Prostate gland (tissue), 2 donors: ENCODE data around the gene DOLK. TPM values are rescaled to one million over a fixed set of nuclear protein-coding genes. Genes with fewer than 3 reads are reported as not detected.
A peak's percentile ranks its signal among the peaks of the same experiment; 100 is the strongest.
"Not testable (repeated sequence)": the region's sequence is repeated elsewhere in the genome, so short reads cannot be mapped to it uniquely, and the experiment has no call there.

Source experiments
- DNase-seq: peaks from one replicate; pipeline ENCODE4 v3.0.0-alpha.2; 2019; ENCODE audit warnings: low spot score
- H3K27ac ChIP-seq, 2 donors: fragments of 200-600 bp; sonication (generic); 2 replicates each; pipeline ENCODE4 v1.5.1; 2017 to 2019
- H3K27me3 ChIP-seq: fragments of 200-600 bp; sonication (generic); replicated peaks from 2 replicates; pipeline ENCODE4 v1.5.1; 2019; ENCODE audit not compliant: insufficient read depth
- H3K36me3 ChIP-seq, 2 donors: fragments of 200-600 bp; sonication (generic); 1 replicate in 1 of 2; 2 replicates in 1 of 2; pipeline versions ENCODE4 v1.5.1 to v1.8.1; 2017 to 2019
- H3K4me1 ChIP-seq: fragments of 200-600 bp; sonication (generic); replicated peaks from 2 replicates; pipeline ENCODE4 v1.5.1; 2019
- H3K4me3 ChIP-seq, 2 donors: fragments of 200-600 bp; sonication (generic); 2 replicates each; pipeline ENCODE4 v1.5.1; 2017 to 2019
- H3K9me3 ChIP-seq: fragments of 200-600 bp; sonication (generic); 2 replicates; pipeline ENCODE4 v1.5.1; 2017
- POLR2A ChIP-seq: fragments of 450-650 bp; IDR thresholded peaks from one replicate; pipeline ENCODE4 v1.6.1; 2016; ENCODE audit warnings: antibody characterized with exemption, mild to moderate bottlenecking
- POLR2AphosphoS5 ChIP-seq: sonication (generic); formaldehyde crosslinking; IDR thresholded peaks from one replicate; pipeline ENCODE4 v1.6.1; 2017; ENCODE audit warnings: antibody characterized with exemption
- WGBS: methylation state at CpG from one replicate; pipeline ENCODE4 v1.1.5; 2018; 5-methylcytosine and 5-hydroxymethylcytosine counted together
- intact Hi-C: fragments of 100-400 bp; cut with DNase I; formaldehyde crosslinking; loops from one replicate; pipeline ENCODE4 v1.14.2; 2022
- total RNA-seq, 2 donors: library from RNA; depleted of rRNA; stranded (reverse); fragments of >200 nt; gene quantifications; one replicate each; pipeline ENCODE4 v1.1.0, GENCODE V29; 2016
- TF ChIP-seq, protein P1 (sequence below), 4 experiments: fragments of 200-600 bp in 2 of 4; fragments of 450-650 bp in 2 of 4; sonication (generic) in 2 of 4; IDR thresholded peaks; 1 replicate in 3 of 4; 2 replicates in 1 of 4; pipeline ENCODE4 v1.5.1; 2016 to 2019; ENCODE audit warnings: antibody characterized with exemption in 4 of 4, mild to moderate bottlenecking in 2 of 4, moderate library complexity in 2 of 4

DOLK gene
- total RNA-seq, 2 donors from 2014 or later = 26.6 to 27.3 TPM

DNA sequence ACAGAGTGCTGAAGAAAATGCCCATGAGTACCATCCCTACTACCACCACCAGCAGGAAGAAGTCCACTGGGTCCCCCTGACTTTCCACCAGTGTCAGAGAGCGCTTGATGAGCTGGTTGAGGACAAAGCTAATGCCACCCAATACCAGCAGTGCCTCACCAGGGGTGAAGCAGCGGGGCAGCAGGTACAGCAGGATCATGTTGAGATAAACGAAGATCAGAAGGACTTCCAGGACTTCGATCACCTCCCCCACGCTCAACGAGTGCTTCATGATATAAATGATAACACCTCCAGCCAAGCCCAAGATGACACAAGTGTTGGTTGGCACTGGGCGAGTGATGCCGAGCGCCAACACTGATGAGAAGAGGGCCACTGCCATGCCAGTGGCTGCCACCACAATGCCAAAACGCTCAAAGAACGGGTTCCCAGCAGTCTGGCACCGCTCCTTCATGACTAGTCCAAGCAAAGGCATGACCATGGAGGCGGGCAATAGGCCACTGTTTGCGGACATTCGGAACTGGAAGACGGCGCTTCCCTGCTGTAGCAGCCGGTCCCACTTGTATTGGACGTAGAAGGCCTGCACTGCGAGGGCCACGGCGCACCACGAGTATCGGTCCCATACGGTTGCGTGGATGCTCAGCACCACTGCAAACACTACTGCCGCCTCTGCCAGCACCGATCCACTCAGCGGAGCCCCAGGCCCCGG, 679 bp downstream of the DOLK start:
- Histone ChIP-seq H3K9me3 (no peaks in the 10 kb centered on the region), H3K27me3 (no peaks in the 10 kb centered on the region), H3K4me3 (peak overlapping the region; percentile 81 to 95), H3K27ac (peak overlapping the region; percentile 91 to 94), H3K4me1 (peaks cover 5% of the 10 kb centered on the region), H3K36me3 (no peaks in the 10 kb centered on the region)
- peak; percentile 17 for DNase-seq
- intact Hi-C loops = no loop called here
- WGBS = 19% methylated on average over 27 of the region's 30 CpGs
- TF ChIP-seq POLR2A (no peak), POLR2AphosphoS5 (no peak)
- TF ChIP-seq, protein P1, sequence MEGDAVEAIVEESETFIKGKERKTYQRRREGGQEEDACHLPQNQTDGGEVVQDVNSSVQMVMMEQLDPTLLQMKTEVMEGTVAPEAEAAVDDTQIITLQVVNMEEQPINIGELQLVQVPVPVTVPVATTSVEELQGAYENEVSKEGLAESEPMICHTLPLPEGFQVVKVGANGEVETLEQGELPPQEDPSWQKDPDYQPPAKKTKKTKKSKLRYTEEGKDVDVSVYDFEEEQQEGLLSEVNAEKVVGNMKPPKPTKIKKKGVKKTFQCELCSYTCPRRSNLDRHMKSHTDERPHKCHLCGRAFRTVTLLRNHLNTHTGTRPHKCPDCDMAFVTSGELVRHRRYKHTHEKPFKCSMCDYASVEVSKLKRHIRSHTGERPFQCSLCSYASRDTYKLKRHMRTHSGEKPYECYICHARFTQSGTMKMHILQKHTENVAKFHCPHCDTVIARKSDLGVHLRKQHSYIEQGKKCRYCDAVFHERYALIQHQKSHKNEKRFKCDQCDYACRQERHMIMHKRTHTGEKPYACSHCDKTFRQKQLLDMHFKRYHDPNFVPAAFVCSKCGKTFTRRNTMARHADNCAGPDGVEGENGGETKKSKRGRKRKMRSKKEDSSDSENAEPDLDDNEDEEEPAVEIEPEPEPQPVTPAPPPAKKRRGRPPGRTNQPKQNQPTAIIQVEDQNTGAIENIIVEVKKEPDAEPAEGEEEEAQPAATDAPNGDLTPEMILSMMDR (IDR thresholded peaks at IDR 0.05) = no peak

DNA sequence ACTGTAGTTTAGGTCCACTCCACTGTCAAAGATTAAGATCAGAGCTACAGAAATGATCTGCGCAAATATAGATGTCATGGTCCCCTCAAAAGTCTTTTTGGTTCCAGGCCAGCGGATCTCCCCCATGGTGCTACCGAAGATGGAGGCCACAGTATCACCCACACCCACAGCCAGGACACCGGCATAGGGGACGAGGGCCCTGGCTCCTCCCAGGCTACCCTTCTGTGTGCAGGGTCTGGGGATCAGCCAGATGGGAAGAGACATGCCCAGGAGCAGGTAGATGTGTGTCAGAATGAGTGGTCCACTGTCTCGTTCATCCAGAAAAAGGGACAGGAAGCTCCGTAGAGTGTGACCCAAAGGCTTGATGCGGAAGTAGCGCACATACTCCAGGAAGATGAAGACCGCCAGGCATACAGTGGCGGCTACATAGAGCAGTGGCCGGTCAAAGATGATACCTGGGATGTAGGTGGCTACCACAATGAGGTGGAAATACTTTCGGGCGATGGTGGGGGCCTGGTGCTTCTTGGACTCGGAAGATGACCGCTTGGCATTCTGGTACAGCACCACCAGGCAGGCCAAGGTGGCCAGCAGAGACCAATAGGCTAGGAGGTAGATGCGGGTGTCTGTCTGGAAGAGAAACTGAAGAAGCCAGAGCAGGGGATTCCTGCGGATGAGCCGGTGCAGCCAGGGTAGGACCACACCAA, 1.5 kb downstream of the DOLK start:
- H3K4me1 ChIP-seq = peaks cover 5% of the 10 kb centered on the region
- no peak for TF ChIP-seq POLR2AphosphoS5
- TF ChIP-seq POLR2A = no peak
- TF ChIP-seq, protein P1 (IDR thresholded peaks at IDR 0.05) = no peak
- intact Hi-C loops = no loop called here
- no peaks in the 10 kb centered on the region for H3K27me3 ChIP-seq
- no peaks in the 10 kb centered on the region for H3K9me3 ChIP-seq
- H3K36me3 ChIP-seq = no peaks in the 10 kb centered on the region
- no peak overlapping the region for H3K4me3 ChIP-seq
- H3K27ac ChIP-seq = no peak overlapping the region
- 95% methylated on average over 19 of the region's 19 CpGs for WGBS
- DNase-seq = no peak

DNA sequence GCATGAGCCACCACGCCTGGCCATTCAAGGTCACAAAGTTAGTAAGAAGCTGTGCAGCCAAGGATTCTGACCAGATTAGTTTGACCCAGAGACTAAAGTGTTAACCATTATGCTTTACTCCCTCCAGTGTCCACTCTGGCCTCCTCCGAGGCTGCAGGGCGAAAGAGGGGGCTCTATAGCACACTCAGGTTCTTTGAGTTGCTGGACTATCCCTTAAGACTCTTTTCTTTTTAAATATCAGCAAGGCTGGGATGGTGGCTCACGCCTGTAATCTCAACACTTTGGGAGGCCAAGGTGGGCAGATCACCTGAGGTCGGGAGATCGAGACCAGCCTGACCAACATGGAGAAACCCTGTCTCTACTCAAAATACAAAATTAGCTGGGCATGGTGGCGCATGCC, 2.4 kb downstream of the DOLK start:
- H3K9me3 ChIP-seq, H3K27ac ChIP-seq, H3K36me3 ChIP-seq, H3K27me3 ChIP-seq, H3K4me1 ChIP-seq, H3K4me3 ChIP-seq, intact Hi-C loops, DNase-seq: not testable (repeated sequence)
- WGBS = 88% methylated on average over 7 of the region's 7 CpGs

DNA sequence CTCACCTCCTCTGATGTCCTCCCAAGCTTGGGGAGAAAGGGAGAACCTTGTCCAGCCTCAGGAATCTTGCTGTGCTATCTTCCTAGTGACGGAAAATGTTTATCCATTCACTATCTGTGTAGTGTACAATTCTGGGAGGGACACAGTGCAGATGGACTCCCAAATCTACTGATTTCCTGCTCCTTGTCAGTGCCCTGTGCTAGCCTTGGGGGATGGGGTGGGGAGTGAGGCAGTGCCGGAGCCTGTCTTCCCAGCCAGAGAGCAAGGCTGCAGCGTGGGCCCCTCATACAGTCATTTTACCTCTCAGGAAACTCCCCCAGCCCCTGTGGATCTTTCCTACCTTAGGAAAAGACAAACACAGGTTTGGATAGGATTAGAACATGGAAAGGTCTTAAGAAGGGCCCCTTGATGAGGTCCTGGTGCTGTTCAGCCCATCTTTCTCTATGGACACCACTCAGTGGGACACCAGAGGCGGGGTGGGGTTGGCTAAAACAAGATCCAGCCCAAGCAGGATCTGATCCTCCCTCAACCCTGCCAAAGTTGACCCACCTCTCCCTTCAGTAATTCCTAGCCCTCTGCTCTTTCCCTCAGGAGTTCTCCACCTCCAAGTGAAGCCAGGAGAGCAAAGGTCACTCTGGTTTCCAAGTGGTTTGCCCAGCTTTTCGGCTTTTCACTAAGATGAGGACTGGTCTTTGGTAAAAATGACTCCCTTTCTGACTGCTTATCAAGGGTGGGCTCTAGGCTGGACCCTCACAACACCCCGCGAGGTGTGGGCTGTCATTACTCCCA, 3.4 kb downstream of the DOLK start:
- H3K27me3 ChIP-seq = no peaks in the 10 kb centered on the region
- 87% methylated on average over 7 of the region's 7 CpGs for WGBS
- no peak overlapping the region for H3K27ac ChIP-seq
- H3K4me1 ChIP-seq = peaks cover 5% of the 10 kb centered on the region
- no peak overlapping the region for H3K4me3 ChIP-seq
- DNase-seq = no peak
- no peak for TF ChIP-seq POLR2A
- TF ChIP-seq POLR2AphosphoS5 = no peak
- TF ChIP-seq, protein P1 (IDR thresholded peaks at IDR 0.05) = no peak
- intact Hi-C loops = no loop called here
- H3K36me3 ChIP-seq = no peaks in the 10 kb centered on the region
- H3K9me3 ChIP-seq = no peaks in the 10 kb centered on the region

DNA sequence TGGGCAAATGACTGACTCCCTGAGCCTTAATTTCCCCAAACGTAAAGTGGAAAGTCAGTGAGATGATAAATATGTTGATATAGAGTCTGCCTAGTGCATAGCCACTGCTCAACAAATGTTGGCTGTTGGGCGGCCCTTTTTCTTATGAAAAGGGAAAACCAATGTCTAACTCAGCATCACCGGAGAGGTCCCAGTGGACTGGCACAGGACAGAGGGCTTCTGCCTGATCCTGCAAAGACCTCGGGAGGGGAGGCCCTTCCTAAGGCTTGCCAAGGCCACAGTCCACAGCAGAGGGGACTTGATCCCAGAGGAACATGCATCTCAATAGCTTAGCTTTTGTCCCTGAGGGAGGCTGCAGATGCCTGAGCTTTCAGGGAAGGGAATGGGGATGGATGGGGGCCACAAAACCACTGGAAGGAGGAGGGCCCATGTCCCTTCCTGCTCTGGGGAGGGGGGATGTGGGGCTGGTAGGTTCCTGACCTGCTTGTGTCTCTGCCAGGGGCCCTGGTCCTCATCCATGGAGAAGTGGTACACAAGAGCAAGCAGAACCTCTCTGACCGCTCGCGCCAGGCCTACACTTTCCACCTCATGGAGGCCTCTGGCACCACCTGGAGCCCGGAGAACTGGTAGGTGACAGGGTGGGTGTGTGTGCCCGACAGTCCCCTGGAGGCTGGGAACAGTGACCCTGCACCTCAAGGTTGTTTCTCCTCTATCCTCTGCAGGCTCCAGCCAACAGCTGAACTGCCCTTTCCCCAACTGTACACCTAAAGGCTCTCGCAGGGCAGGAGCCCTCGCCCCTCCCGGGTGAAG, 6.3 kb downstream of the DOLK start:
- Histone ChIP-seq H3K27ac (no peak overlapping the region), H3K4me3 (no peak overlapping the region), H3K9me3 (no peaks in the 10 kb centered on the region), H3K4me1 (no peaks in the 10 kb centered on the region), H3K36me3 (no peaks in the 10 kb centered on the region), H3K27me3 (no peaks in the 10 kb centered on the region)
- no peak for TF ChIP-seq POLR2AphosphoS5
- no peak for TF ChIP-seq POLR2A
- TF ChIP-seq, protein P1 (IDR thresholded peaks at IDR 0.05) = no peak
- 88% methylated on average over 12 of the region's 12 CpGs for WGBS
- DNase-seq = no peak
- intact Hi-C loops = no loop called here
